ENCODE results near the gene RMP24.

RMP24 gene

DNA sequence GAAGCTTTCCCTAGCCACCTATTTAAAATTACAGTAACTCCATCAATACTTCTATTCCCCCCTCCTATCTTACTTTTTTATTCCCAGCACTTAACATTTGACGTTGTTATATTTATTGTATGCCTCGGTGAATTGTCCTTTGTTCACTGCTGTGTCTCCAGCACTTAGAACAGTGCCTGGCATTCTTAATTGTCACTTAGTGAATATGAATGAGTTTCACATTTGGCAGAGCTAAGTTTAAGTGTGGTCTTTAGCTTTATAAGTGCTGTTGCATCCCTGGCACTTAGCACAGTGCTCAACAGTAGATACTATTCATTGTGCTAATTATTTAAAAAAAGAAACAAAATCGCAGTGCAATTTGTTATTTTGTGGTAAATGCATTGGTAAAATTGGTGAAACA, 1.7 kb downstream of the RMP24 start:
- H3K4me3 ChIP-seq (ENCODE audit: low read depth, low read length), result no peak overlapping the region
- DNase-seq (ENCODE audit: low read depth), result no peak
- TF ChIP-seq, protein P1, sequence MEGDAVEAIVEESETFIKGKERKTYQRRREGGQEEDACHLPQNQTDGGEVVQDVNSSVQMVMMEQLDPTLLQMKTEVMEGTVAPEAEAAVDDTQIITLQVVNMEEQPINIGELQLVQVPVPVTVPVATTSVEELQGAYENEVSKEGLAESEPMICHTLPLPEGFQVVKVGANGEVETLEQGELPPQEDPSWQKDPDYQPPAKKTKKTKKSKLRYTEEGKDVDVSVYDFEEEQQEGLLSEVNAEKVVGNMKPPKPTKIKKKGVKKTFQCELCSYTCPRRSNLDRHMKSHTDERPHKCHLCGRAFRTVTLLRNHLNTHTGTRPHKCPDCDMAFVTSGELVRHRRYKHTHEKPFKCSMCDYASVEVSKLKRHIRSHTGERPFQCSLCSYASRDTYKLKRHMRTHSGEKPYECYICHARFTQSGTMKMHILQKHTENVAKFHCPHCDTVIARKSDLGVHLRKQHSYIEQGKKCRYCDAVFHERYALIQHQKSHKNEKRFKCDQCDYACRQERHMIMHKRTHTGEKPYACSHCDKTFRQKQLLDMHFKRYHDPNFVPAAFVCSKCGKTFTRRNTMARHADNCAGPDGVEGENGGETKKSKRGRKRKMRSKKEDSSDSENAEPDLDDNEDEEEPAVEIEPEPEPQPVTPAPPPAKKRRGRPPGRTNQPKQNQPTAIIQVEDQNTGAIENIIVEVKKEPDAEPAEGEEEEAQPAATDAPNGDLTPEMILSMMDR (conservative IDR thresholded peaks at IDR 0.05; ENCODE audit: low read depth, low read length), result no peak

DNA sequence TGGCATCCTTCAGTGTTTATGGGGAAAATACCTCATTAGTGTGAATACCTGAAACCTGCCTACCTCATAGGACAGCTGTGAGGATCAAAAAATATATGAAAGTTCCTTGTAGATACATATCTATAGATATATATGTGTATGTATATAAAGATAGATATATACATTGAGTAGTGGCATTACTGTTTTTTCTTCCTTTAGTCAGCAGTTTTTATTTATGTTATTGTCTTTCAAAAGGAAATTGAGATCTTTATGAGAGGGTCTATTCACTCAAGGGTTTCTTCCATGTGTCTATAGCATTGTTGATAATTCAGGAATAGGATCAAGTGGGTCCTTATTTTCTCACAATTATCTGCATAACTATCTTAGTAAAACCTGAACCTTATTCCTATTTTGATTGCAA, 6.6 kb downstream of the RMP24 start:
- DNase-seq (ENCODE audit: low read depth), result no peak
- TF ChIP-seq, protein P1 (conservative IDR thresholded peaks at IDR 0.05; ENCODE audit: low read depth, low read length), result no peak
- H3K4me3 ChIP-seq (ENCODE audit: low read depth, low read length), result no peak overlapping the region

DNA sequence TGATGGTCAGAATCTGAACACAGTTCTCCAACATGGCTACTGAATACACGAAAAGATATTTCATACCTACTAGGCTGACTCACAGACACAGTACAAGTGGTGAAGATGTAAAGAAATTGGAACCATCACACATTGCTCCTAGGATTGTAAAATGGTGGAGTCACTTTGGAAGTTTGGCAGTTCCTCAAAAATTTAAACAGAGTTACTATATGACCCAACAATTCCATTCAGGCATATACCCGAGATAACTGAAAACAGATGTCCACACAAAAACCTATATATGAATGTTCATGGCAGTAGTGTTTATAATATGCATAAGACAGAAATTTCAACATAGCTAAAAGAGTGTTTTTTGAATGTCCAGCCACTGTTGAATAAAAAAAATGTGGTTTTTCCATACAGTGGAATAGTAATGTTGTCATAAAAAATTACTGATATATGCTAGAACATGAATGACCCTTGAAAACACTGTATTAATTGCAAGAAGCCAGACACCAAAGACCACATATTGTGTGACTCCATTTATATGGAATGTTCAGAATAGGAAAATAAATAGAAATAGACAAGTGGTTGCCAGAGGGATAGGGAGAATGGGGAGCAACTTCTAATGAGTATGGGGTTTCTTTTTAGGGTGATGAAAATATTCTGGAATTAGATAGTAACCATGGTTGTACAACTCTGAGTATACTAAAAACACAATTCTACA, 10.1 kb downstream of the RMP24 start:
- TF ChIP-seq, protein P1 (conservative IDR thresholded peaks at IDR 0.05; ENCODE audit: low read depth, low read length), result no peak
- DNase-seq (ENCODE audit: low read depth), result no peak
- no peak overlapping the region for H3K4me3 ChIP-seq (ENCODE audit: low read depth, low read length)

DNA sequence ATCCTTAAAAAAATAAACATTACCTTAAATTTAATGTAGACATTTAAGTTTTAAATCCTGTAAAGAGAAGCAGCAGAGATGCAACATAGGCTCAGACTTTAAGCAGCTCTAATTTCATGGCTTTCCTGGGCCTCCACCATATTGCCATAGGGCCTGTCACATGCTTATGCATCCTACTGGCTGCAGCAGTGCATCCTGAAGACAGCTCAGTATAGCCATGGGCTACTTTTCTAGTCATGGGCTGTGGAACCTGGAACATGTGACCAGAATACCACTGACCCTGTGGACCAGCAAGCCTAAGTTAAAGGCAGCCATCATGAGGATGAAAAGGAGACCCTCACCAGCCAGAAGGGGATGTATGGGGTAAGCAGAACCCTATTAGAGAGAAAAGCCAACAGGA, 10.7 kb downstream of the RMP24 start:
- TF ChIP-seq, protein P1 (conservative IDR thresholded peaks at IDR 0.05; ENCODE audit: low read depth, low read length), result no peak
- H3K4me3 ChIP-seq (ENCODE audit: low read depth, low read length), result no peak overlapping the region
- DNase-seq (ENCODE audit: low read depth), result no peak

DNA sequence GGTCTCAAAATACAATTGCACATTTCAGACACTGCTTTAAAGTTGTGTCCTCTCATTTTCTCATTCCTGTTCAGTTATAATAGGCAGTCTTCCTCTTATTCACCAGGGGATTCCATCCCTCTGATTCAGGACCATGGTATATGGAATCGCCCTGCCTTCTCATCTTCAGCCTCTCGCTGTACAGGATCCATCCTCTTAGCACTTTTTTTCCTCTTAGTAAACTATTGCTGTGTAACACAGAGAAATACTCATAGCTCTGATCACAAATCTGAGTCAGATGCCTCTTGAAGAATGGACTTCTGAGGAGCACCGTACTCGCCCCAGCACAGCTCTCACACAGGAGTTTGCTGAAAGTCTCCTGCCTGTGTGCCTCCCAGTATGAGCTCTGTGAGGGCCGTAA, 11.3 kb downstream of the RMP24 start:
- H3K4me3 ChIP-seq (ENCODE audit: low read depth, low read length), result no peak overlapping the region
- TF ChIP-seq, protein P1 (conservative IDR thresholded peaks at IDR 0.05; ENCODE audit: low read depth, low read length), result no peak
- DNase-seq (ENCODE audit: low read depth), result no peak

DNA sequence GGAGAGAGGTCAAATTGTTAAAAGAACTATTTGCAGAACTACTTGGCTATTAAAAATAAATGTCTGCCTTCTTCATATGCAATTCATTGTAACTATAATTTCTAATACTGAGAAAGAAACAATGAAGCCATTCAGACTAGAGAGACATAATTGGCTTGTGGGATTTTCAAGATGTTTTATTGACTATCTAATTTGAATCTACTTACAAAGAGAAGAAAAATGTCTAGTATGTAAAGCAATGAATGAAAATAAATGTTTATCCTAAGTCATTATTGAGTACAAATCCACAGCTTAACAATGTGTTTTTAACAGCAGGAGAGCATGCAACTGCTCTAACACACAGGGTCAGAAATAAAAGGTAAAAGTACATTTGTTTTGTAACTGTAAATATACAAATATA, 19.2 kb downstream of the RMP24 start:
- no peak for DNase-seq (ENCODE audit: low read depth)
- TF ChIP-seq, protein P1 (conservative IDR thresholded peaks at IDR 0.05; ENCODE audit: low read depth, low read length), result no peak

DNA sequence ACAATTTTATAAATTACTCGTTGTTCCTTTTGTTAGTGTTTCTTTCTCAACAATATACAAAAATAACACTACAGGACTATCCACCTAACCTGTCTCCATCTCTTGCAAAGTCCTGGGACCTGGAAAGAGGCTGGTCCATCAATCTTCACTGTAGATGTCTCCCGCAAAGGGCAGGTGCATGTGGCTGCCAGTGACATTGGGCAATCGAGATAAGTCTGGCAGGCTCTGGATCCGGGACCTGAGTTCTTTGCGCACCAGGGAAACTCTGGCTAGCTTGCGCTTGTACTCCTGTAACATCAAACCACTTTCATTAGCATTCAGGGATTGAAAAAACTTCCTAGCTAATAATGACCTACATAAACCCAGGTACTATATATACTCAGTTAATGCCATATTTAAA, 20.5 kb downstream of the RMP24 start:
- H3K4me3 ChIP-seq (ENCODE audit: low read depth, low read length), result no peak overlapping the region
- no peak for DNase-seq (ENCODE audit: low read depth)
- TF ChIP-seq, protein P1 (conservative IDR thresholded peaks at IDR 0.05; ENCODE audit: low read depth, low read length), result no peak

More for the DNA sequence above, 19.2 kb downstream of the RMP24 start:
- no peak overlapping the region for H3K4me3 ChIP-seq (ENCODE audit: low read depth, low read length)
